GM18507 (cell line): ENCODE measurements around the gene ITGB5.

Experiments
- DNase-seq: peaks from one replicate; pipeline ENCODE4 v3.0.0; 2011; ENCODE audit warnings: low read depth; ENCODE audit not compliant: insufficient read length; ENCODE audit errors: extremely low spot score
- FAIRE-seq: peaks from 2 replicates; lab custom pipeline; 2011; peaks lifted over from hg19 to GRCh38; lab: Jason Lieb, UNC

ITGB5 gene

DNA sequence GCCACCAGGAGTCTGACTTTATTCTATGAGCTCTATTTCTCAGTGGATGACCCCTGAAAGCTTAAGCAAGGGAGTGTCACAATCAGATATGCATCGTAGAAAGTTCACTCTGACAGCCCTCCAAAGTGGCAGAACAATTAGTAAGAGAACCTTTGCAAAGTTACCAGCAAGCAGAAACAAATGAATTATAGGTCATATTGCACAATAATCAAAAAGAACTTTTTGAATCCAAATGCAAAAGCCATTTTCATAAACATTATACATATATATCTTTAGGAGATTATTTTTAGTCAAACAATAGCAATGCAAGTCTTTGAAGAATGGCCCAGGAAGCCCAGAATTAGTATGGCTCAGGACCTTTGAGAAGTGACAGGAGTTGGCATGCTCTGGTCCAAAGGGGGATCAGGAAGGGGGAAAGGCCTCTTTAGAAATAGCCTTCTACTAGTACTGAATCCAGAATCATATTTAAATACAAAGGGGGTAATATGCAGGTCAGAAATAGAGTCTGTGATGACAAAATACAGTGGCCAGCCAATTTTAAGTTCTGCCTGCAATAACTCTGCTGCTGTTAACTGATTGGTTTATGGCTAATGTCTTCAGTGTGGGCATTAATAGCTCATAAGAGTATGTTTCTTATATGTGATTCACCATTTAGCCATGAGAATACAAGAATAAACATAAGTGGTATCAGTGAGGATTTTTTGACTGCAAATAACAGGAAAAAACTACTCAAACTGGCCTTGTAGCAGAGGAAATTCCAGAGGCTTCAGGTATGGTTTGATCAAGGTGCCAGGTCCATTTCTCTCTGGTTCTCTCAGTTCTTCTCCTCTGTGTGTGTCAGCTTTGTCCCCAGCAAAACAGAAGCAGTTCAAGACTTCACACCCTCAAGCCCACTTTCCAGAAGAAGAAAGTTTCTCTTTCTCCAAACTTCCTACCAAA lies 17.0 kb upstream of the ITGB5 start:
- FAIRE-seq (no peak), DNase-seq (no peak)

DNA sequence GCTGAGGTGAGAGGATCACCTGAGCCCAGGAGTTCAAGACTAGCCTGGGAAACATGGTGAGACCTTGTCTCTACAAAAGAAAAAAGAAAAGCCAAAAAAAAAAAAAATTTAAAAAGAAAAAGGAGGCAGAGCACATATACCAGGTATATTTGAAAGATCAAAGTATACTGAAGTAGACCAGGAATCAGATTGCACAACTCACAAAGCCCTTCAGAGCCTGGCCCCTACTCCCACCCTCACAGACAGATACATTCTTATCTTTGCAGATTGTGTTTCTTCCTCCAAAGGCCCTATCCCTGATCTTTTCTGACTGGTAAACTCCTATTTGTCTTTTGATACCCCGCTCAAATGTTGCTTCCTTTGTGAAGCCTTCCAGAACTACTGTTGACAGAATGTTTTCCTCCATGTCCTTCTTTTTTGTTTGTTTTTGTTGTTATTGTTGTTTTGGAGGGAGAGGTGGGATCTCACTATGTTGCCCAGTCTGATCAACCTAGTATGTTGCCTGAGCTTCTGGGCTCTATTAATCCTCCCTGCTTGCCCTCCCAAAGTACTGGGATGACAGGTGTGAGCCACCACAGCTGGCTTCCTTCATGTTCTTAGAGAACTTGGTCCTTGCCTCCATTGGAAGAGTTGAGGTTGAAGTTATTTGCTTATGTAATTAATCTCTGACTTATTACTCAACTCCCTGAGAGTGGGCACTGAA lies 9.8 kb upstream of the ITGB5 start:
- FAIRE-seq (no peak), DNase-seq (no peak)

DNA sequence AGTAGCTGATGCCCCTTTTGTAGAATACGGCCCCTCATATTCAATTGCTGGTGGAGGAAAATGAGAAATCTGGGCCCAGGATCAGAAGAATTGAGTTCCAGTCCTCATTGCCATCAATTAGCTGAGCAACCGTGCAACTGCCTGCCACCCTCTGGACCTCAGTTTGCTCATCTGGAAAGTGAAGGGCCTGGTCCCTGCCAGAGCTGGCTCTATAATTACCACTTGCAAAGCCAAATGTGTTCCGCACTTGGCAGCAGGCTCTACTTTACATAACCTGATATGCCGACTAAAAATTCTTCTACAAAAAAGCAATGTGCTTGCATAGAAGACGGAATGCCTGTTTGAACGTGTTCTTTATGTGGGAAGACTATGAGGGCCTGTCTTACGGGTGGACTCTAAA lies 8.6 kb upstream of the ITGB5 start:
- FAIRE-seq (no peak), DNase-seq (no peak)

DNA sequence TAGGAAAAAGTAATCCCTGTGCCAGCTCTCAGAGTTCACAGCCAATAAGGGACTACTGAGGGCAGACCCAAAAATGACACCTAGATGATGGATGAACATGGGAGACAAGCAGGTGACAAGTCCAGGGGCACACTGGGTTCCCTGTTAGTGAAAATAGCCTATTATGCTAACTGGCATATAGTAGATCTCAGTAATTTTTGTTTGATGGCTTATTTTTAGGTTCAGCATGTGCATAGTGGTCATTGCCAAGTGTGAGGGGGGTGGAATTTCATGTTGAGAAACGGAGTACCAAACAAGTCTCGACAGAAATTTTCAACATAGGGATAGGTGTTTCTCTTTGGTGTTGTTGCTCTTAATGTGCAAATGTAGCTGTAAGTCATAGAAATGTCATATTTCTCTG lies 6.4 kb upstream of the ITGB5 start:
- FAIRE-seq = no peak
- DNase-seq = no peak

DNA sequence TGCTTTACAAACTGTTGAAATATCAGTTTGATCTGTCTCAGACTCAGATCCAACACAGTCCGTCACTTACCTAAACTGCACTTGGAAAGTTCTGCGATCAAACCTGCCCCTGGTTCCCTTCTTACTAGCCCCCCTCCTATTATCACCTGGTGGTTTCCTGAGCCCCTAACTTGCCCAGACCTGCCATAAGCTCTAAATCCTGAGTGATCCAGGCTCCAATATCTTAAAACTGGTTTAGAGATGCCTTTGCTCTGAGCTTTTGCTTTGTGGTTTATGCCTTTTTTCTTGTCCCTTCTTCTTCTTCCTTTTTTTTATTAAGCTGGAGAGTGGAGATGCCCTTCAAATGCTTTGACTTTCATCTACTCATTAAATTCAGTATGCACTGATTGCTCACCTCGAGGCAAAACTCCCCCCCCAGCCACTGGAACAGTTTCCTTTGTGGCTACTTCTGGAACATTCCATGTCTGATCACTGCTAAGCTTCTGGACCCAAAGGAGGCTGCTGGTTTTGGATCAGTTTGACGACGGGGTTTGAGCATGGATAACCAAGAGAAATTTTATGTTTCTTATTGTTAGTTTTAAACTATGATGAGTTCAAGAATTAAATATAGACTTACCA lies 3.5 kb upstream of the ITGB5 start:
- FAIRE-seq (no peak), DNase-seq (no peak)

DNA sequence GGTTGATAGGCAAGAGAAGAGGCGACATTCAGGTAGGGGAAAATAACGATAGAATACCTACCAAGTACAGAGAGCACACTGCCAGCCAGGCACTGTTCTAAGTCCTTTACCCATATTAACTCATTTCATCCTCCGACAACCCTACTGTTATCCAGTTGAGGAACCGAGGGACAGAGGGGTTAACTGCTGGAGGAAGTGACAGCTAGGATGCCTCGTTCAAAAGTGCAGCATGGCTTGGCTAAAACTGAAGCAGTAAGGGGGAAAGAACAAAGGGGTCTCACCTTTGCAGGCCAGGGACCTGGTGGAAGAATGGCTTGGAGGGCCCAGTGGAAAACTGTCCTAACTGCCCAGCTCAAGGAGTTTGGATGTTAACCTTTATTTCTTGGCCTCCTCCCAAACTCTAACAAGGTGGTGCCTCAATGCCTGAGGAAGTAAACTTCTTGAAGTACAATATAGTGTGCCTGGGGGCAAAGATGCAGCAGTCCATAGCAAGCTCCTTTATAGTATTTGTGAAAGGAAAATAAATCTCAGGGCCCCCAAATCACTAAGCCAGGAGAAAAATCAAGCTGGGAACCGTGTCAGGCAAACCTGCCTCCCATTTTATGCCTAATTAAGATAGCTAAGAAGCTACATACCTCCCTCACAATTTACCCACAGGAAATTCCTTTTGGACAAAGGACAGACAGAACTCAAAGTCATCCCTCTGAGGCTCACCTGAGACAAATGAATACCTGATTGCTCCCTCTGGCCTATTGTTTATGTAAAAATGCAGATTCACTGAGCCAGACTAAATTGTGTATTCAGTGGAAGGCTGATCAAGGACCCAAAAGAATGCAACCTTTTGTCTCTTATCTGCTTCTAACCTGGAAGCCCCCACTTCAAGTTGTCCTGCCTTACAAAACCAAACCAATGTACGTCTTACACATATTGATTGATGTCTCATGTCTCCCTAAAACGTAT lies 1.6 kb upstream of the ITGB5 start:
- FAIRE-seq (no peak), DNase-seq (no peak)

DNA sequence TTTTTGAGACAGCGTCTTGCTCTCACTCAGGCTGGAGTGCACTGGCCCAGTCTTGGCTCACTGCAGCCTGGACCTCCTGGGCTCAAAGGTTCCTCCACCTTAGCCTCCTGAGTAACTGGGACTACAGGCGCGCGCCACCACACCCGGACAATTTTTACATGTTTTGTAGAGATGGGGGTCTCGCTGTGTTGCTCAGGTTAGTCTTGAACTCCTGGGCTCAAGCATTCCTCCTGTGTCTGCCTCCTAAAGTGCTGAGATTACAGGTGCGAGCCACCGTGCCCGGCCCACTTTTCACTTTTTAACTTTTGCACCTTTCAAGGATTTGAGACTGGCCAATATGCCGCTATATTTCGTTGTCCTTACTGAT lies 750 bp upstream of the ITGB5 start:
- no peak for FAIRE-seq
- DNase-seq = no peak

DNA sequence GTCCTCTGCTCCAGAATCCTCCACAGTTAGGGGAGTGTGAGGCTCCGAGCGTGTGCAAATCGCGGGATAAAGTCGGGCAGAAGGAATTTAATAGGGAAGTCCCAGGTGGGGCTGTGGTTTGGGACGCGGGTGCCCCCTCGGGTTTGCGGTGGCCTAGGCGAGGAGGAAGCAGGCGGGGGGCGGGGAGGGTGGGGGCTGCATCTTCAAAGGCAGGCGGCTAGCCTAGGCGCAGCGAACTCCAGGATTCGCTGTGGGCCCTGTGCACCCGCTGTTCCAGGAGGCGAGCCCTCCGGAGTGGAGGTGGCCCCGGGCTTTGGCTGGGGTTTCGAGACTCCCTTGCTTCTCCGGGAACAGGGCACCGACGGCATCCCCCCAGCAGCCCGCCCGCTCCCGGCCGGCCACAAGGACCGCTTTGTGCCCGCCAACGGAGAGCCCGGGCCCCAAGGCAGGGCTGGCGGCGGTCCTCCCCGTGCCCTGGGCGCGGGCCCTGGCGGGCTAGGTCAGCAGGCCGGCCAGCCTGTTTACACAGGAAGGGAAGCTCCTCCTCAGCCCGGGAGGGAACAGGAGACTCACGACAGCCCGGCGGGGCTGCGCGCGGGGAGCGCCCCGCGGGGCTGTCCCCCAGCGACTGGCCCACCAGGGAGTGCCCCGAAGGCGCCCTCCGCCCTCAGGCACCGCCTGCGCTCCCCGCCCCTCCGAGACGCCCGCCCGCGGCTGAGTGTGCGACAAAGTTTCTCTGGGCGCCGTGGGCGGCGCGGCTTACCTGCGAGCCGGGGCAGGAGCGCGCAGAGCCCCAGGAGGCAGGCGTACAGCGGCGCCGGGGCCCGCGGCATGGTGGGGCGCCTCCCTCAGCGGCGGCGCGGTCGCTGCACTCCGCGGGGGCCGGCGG lies 753 bp downstream of the ITGB5 start:
- DNase-seq (no peak), FAIRE-seq (no peak)

DNA sequence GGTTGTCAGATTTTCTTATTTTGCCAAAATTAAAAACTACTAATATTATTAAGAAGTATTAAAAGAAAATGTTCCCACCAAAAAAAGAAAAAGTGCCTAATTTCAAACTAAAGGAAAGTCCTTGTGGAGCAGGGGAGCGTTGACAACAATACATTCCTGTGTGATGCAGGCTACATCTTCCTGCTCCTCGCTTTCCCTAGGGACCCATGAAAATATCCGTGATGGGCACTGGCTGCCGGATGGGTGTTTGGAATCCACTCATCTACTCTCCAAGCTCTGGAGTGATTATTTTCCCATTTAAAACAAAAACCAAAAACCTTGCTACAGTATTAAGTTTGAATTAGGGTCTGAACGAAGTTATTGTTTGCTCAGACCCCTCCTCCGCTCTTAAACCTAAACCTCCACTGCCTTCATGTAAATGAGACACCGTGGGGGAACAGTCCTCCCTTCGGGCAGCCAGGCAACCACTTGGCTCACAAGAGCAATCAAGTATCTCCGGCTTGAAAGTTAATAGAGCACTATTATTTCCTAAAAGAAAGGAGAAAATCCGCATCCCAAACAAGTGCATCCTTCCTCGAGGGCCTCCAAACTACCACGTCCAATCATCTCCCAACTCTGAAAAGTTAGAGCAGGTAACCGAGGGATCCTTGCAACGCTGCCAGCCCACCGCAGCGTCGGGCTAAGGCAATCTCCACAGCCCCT lies 1.5 kb downstream of the ITGB5 start:
- DNase-seq = no peak
- FAIRE-seq = no peak

DNA sequence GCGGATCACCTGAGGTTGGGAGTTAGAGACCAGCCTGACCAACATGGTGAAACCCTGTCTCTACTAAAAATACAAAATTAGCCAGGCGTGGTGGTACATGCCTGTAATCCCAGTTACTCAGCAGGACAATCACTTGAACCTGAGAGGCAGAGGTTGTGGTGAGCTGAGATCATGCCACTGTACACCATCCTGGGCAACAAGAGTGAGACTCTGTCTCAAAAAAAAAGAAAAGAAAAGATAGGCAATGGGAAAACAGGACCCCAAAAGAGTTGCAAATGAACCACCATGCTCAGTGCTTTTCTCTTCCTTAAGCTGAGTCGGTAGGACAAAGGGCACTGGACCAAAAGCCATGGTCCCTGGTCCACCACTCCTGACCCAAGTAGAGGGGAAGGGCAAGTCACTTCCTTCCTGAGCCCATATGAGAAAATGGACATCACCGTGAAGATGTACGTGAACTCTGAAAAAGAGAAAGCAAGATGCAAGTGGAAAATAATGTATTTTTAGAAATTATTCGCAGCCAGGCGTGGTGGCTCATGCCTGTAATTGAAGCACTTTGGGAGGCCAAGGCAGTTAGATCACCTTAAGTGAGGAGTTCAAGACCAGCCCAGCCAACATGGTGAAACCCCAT lies 2.6 kb downstream of the ITGB5 start:
- no peak for FAIRE-seq
- no peak for DNase-seq

DNA sequence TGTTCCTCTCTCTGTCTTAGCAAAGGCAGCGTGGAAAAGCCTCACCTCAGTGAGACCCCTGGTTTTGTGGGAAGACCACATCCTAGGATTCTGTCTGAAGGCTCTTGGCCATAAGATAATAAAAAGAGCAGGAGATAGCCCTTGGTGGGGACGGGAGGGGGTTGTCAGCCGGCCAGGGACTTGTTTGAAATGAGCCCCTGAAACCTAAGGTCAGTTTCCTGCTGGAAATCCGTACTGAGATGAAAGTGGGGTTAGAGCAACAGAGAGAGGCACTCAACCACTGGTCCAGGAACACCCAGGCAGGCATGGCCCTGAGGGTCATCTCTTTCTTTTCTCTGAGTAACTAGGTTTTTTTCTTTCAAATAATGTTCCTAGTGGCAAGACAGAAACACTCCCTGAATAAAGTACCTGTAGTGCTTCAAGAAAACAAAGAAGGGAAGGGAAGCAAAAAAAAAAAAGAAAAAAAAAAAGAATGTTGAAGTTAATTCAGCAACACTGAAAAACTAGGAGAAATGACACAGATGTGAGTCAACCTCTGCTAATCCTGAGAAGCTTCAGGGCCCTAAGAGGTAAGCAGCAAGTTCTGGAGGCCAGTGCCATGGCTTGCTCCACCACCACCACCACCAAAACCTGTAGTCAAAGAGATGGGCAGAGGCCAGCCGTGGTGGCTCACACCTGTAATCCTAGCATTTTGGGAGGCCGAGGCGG lies 3.2 kb downstream of the ITGB5 start:
- DNase-seq = no peak
- no peak for FAIRE-seq

DNA sequence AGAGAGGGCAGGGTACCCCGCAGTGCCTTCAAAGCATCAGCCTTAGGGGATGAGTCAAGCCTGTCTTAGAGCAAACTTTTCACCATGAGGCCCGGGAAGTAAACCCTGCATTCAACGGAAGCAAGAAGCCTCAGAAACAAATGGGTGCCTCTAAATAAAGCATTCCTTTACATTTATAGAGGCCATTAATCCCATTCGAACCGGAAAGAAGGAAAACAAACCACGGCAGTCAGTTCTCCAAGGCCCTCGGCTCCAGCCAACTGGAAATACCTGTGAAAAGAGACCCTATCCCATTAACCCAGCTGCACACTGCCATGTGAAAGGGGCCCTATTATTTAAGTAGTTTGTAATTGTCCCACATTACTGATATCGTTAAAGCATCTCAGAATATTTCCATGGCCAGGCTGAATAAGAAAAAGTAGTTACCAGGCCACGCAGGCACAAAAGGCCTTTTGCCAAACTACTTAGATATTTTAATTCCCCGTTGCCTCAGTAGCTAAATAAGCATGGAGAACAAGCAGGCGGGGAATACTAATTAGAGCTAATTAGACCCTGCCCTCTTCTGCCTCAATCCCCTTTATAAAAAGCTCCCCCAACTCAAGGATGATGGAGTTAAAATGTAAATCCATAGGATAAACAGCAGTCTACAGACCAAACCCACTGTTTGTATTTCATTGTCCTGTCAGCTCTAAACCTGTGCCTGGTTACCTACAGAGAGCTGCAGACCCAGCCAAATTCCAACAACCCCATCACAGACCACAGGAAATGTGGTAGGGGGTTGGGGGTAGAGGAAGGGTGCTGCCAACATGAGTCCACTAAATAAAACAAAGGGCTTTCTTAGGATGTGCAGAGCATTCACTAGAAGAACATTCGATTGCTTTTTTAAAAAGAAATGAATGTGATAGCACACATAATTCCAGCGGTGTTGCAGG lies 4.1 kb downstream of the ITGB5 start:
- FAIRE-seq = no peak
- DNase-seq = no peak

DNA sequence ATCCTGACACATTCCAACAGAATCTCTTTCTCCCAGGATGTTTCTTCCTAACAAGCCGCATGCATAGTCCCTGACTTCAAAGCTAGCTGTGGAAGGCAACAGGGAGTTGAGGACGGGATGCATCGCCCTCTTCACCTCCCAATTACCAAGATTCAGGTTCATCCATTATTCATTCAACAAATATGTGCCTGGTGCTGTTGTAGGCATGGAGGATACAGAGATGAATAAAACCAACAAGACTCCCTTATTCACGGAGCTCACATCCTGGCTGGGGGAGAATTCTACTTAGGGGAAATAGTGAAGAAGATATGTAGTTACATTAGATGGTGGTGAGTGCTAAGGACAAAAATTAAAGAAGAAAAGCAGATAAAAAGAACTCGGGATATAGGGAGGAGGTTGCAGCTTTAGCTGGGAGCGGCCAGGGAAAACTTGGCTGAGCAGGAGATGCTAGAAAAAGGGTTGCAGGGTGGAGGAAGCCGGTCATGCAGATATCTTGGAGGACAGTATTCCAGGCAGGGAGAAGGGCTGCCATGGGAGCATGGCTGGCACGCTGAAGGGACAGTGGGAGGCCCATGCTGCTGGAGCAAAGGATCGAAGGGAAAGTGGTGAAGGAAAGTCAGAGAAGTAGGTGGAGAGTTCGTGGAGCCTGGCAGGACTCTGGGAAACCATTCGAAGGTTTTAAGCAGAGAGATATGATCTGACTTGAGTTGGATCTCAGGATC lies 5.0 kb downstream of the ITGB5 start:
- no peak for DNase-seq
- FAIRE-seq = no peak

DNA sequence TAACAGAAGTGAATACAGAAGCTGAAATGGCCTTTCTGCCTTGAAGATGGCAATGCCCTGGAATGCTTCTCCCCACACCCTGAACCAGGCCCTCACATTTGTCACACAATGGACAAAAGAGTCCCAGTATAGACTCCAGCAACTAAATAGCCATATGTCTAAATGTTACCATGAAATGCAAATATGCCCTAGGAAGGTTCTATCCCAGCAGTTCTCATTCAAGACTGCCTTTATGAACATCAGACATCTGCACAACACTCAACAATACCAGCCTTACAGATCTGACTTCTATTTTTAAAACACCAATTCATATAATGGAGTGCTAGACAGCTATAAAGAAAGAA lies 7.9 kb downstream of the ITGB5 start:
- FAIRE-seq = no peak
- no peak for DNase-seq

DNA sequence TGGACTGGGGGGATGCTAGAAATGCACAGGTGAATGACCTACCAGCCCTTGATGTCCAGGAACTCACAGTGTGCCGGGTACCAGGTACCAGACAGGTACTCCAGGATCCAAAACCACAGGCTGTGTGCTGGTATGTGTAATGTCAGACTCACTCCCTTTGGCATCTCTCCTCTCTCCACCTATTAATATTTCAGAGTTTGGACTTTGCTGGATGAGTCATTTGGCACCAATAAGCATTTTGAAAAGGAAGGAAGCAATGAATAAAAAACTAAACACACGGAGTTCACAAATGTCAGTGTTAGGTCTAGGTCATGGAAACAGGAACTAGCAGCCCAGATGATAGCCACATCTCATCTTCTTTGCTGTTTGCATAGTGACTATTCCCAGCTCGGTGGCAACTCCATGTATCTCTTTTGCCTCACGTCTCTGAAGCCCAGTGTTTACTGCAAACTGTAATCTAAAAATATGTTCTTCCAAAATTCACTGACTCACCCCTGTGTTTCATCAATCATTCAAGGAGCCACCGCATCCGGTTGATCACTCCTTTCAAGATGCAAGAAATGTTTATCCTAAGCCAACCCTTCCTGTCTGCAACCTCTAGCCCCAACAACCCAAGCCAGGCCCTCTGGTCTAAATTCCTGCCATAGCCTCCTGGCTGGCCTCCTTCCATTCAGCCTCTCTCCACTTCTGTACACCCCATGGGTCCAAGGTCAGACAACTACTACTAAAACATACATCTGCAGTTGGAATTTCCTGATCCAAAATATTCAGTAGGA lies 8.4 kb downstream of the ITGB5 start:
- DNase-seq (no peak), FAIRE-seq (peak; percentile 50)
